Aorta (tissue), 5 donors: ENCODE results near the gene POU2F2. TPM values are rescaled to one million over a fixed set of nuclear protein-coding genes. Genes with fewer than 3 reads are reported as not detected.

Source experiments
- ATAC-seq: fragments of 200-7000 bp; cut with Tn5 transposase; one replicate; pipeline ENCODE4 v1.9.1; 2022; ENCODE audit warnings: moderate library complexity; ENCODE audit not compliant: low FRiP score
- DNase-seq, 2 donors: peaks; one replicate each; pipeline ENCODE4 v3.0.0-alpha.2; 2020
- H3K27ac ChIP-seq, 2 donors: one replicate each; pipeline ENCODE4 v1.5.1; 2013; ENCODE audit warnings: low read length in 2 of 2, mild to moderate bottlenecking in 2 of 2, moderate library complexity in 2 of 2, control low read depth in 1 of 2, inconsistent platforms in 1 of 2, low read depth in 1 of 2
- H3K27me3 ChIP-seq, 2 donors: one replicate each; pipeline ENCODE4 v1.6.1; 2013; ENCODE audit warnings: control low read depth in 1 of 2, low read length in 1 of 2, mild to moderate bottlenecking in 1 of 2, moderate library complexity in 1 of 2; ENCODE audit not compliant: insufficient read depth in 2 of 2, control insufficient read depth in 1 of 2
- H3K36me3 ChIP-seq, 2 donors: one replicate each; pipeline ENCODE4 v1.6.1; 2013; ENCODE audit warnings: control low read depth in 1 of 2, low read length in 1 of 2, mild to moderate bottlenecking in 1 of 2; ENCODE audit not compliant: insufficient read depth in 2 of 2, control insufficient read depth in 1 of 2
- H3K4me1 ChIP-seq, 2 donors: one replicate each; pipeline ENCODE4 v1.6.1; 2013; ENCODE audit warnings: low read length in 2 of 2, control low read depth in 1 of 2, mild to moderate bottlenecking in 1 of 2, moderate library complexity in 1 of 2; ENCODE audit not compliant: insufficient read depth in 2 of 2, control insufficient read depth in 1 of 2
- H3K4me3 ChIP-seq, 2 donors: one replicate each; pipeline ENCODE4 v1.5.1; 2013; ENCODE audit warnings: low read length in 2 of 2, control low read depth in 1 of 2, mild to moderate bottlenecking in 1 of 2
- H3K9me3 ChIP-seq: one replicate; pipeline ENCODE4 v1.6.1; 2013; ENCODE audit warnings: mild to moderate bottlenecking, low read length; ENCODE audit not compliant: control insufficient read depth
- WGBS, 2 donors: extraction: QIAGEN DNeasy Blood & Tissue Kit; methylation state at CpG; one replicate each; pipeline ENCODE4 v1.1.7; 2013; 5-methylcytosine and 5-hydroxymethylcytosine counted together
- intact Hi-C, 2 donors: fragments of 100-400 bp; cut with DNase I; formaldehyde crosslinking; loops; one replicate each; pipeline versions ENCODE4 v1.14.2 to v1.15.0; 2022
- polyA plus RNA-seq, 2 donors: library from polyadenylated mRNA; stranded (reverse); fragments of 200-250 nt; gene quantifications; one replicate each; pipeline ENCODE4 v1.2.3, GENCODE V29; 2013
- total RNA-seq, 2 donors: library from RNA; stranded (reverse); fragmentation: NEBNext Ultra II Directional; extraction: Animal tissue kit (Norgen Biotek cat#: 25700); gene quantifications; one replicate each; pipeline ENCODE4 v1.2.1, GENCODE V29; 2021
- donor health status: healthy with polysubstance abuse.
- donor health status: Bipolar disorder and iron deficiency.
- donor health status: DM: no; HTN: no; CAD: no.
- donor health status: DM: no; HTN: no; CAD: no.
- donor health status: DM: yes; HTN: yes; CAD: no.

Gene POU2F2
- total and polyA plus RNA-seq, 4 donors, result 2.3 to 9.0 (median 4.3) TPM

GRCh38 chr19:42076380-42076944, 55.8 kb downstream of the POU2F2 start:
- ATAC-seq (no peak), DNase-seq (peak in 1 of 2 donors; percentile 85)
- intact Hi-C loops, result no loop called here
- H3K27ac ChIP-seq, result peak overlapping the region; percentile 4 to 53
- no peaks in the 10 kb centered on the region for H3K9me3 ChIP-seq
- H3K4me1 ChIP-seq, result peaks cover 0 to 5% of the 10 kb centered on the region in 2 donors
- H3K4me3 ChIP-seq, result peak overlapping the region; percentile 67 to 89
- 0 to 1% methylated on average over 19 to 33 of the region's 33 CpGs for WGBS, 2 donors
- H3K36me3 ChIP-seq, result peaks cover 0 to 14% of the 10 kb centered on the region in 2 donors
- H3K27me3 ChIP-seq, result no peaks in the 10 kb centered on the region

- H3K9me3 ChIP-seq, result no peaks in the 10 kb centered on the region
- intact Hi-C loops, result no loop called here
- no peaks in the 10 kb centered on the region for H3K27me3 ChIP-seq
- H3K4me1 ChIP-seq, result peaks cover 0 to 5% of the 10 kb centered on the region in 2 donors
- 0 to 1% methylated on average over 64 to 80 of the region's 80 CpGs for WGBS, 2 donors
- DNase-seq (peak; percentile 99), ATAC-seq (peak; percentile 99)
- peaks cover 0 to 9% of the 10 kb centered on the region in 2 donors for H3K36me3 ChIP-seq
- peak within 1 kb of the TSS; percentile 69 to 94 for H3K27ac ChIP-seq
- H3K4me3 ChIP-seq, result peak within 1 kb of the TSS; percentile 67 to 89
Observed at GRCh38 chr19:42075616-42076379, 56.4 kb downstream of the POU2F2 start, which contains the start of gene ZNF574. TSS of gene ZNF574 (plus strand) at chr19:42076166. CDS start at chr19:42078607, 2,441 bp downstream.

DNA sequence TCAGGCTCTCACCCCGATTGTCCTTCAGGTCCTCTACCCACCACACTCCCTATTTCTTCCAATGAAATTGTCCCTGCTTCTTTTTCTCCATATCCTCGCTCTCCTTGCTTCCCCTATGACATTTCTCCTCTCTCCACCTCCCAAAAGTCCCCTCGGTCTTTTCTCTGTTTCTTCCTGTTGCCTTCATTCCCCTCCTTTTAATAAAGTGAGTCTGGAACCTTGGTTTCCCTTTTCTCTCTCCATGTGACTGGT, 57.0 kb downstream of the POU2F2 start:
- H3K36me3 ChIP-seq, result peaks cover 0 to 8% of the 10 kb centered on the region in 2 donors
- peak overlapping the region; percentile 69 to 94 for H3K27ac ChIP-seq
- intact Hi-C loops, result no loop called here
- no peaks in the 10 kb centered on the region for H3K9me3 ChIP-seq
- H3K4me1 ChIP-seq, result peaks cover 0 to 5% of the 10 kb centered on the region in 2 donors
- no peaks in the 10 kb centered on the region for H3K27me3 ChIP-seq
- peak overlapping the region; percentile 46 to 63 for H3K4me3 ChIP-seq
- no peak for ATAC-seq
- DNase-seq, result no peak
- WGBS, 2 donors, result 4% methylated on average over 3 of the region's 3 CpGs

GRCh38 chr19:42074513-42075363, 57.5 kb downstream of the POU2F2 start:
- no peaks in the 10 kb centered on the region for H3K27me3 ChIP-seq
- H3K4me1 ChIP-seq, result peaks cover 0 to 5% of the 10 kb centered on the region in 2 donors
- WGBS, 2 donors, result 66% methylated on average over 27 of the region's 27 CpGs
- intact Hi-C loops, result no loop called here
- DNase-seq, result no peak
- H3K9me3 ChIP-seq, result no peaks in the 10 kb centered on the region
- no peak for ATAC-seq
- peak overlapping the region; percentile 46 to 63 for H3K4me3 ChIP-seq
- H3K27ac ChIP-seq, result peak overlapping the region; percentile 69 to 94
- H3K36me3 ChIP-seq, result peaks cover 0 to 3% of the 10 kb centered on the region in 2 donors

DNA sequence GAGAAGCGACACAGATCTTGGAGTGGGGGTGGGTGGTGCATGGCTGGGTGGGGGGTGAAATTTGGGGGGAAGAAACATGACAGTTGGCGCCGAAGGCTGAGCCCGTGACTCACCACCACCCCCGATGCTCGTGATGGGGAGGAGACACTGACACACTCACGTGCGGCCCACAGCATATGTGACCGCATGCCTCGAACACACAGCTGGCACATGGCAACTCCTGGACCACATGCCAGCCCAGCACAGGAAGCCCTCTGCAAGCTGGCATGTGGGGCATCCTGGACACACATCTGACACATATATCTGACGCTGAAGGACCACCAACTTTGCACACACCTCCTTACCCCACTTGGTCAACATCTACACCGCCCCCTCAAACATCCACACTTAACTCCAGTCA, 61.0 kb downstream of the POU2F2 start:
- intact Hi-C loops, result no loop called here
- no peaks in the 10 kb centered on the region for H3K9me3 ChIP-seq
- whole genome bisulfite sequencing, 2 donors, result 92 to 93% methylated on average over 11 to 12 of the region's 12 CpGs
- H3K27me3 ChIP-seq, result no peaks in the 10 kb centered on the region
- DNase-seq (peak in 1 of 2 donors; percentile 14), ATAC-seq (no peak)
- no peaks in the 10 kb centered on the region for H3K36me3 ChIP-seq
- no peak overlapping the region for H3K4me3 ChIP-seq
- H3K4me1 ChIP-seq, result no peaks in the 10 kb centered on the region
- no peak overlapping the region for H3K27ac ChIP-seq

GRCh38 chr19:42069619-42070351, 62.5 kb downstream of the POU2F2 start, which contains the start of gene GRIK5:
TSS of gene GRIK5 (minus strand) at chr19:42070206. CDS start at chr19:42065770, 4,436 bp downstream.
- WGBS, 2 donors, result 1 to 2% methylated on average over 18 to 29 of the region's 29 CpGs
- Histone ChIP-seq H3K4me3 (peak within 1 kb of the TSS; percentile 80 to 83), H3K27me3 (no peaks in the 10 kb centered on the region), H3K36me3 (no peaks in the 10 kb centered on the region), H3K27ac (no peak within 1 kb of the TSS), H3K4me1 (no peaks in the 10 kb centered on the region), H3K9me3 (no peaks in the 10 kb centered on the region)
- ATAC-seq (peak; percentile 34), DNase-seq (no peak)
- intact Hi-C loops, result no loop called here

DNA sequence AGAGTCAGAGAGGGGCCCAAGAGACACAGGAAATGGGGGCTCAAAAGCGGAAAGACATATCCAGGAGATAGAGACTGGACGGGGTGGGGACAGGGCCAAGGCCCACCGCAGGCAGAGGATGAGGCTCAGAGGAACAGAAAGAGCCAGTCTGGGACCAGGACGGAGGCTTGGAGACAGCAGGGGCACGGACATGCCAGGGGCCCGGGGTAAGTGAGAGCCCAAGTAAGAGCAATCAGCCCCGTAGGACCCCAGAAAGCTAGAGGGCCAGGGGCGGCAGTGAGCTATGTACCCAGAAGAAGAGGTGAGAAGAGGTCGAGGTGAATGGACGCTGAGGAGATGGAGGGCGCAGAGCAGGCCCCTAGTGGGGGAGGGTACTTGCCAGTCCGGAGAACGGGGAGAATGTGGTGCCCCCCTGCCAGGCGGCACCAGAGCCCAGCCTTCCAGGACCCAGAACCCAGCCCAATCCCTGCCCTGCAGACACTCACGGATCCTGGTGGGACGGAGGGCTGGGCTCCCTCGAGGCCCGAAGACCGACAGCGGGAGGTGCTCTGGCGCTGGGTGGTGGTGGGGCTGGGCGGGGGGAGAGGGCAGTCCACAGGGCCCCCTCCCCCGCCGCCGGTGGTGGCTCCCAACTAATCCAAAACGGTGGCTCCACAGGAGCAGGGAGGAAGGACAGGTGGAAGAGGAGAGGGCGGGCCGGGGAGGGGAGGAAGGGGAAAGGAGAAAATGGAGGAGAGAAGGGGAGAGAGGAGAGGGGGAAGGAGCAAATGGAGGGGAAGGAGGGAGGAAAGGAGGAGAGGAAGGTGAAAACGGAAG, 63.3 kb downstream of the POU2F2 start:
- WGBS, 2 donors, result 3 to 4% methylated on average over 25 to 29 of the region's 29 CpGs
- Histone ChIP-seq H3K36me3 (no peaks in the 10 kb centered on the region), H3K9me3 (no peaks in the 10 kb centered on the region), H3K4me1 (no peaks in the 10 kb centered on the region), H3K4me3 (peak overlapping the region; percentile 80 to 83), H3K27ac (peak overlapping the region in 1 of 2 donors; percentile 0), H3K27me3 (no peaks in the 10 kb centered on the region)
- intact Hi-C loops, result no loop called here
- ATAC-seq (peak; percentile 9), DNase-seq (no peak)
